ENCODE data around the gene ANGPTL2.
A peak's percentile ranks its signal among the peaks of the same experiment; 100 is the strongest.
"Not testable (repeated sequence)": the region's sequence is repeated elsewhere in the genome, so short reads cannot be mapped to it uniquely, and the experiment has no call there.

The ANGPTL2 gene

GRCh38 chr9:127122176-127123063 is at the start of gene ANGPTL2:
TSS of gene ANGPTL2 (minus strand) at chr9:127122635. CDS start at chr9:127108731, 13,904 bp downstream.
- DNase-seq = peak; percentile 98

GRCh38 chr9:127171348-127171747 is 48.9 kb upstream of the ANGPTL2 start:
- DNase-seq = not testable (repeated sequence)

DNA sequence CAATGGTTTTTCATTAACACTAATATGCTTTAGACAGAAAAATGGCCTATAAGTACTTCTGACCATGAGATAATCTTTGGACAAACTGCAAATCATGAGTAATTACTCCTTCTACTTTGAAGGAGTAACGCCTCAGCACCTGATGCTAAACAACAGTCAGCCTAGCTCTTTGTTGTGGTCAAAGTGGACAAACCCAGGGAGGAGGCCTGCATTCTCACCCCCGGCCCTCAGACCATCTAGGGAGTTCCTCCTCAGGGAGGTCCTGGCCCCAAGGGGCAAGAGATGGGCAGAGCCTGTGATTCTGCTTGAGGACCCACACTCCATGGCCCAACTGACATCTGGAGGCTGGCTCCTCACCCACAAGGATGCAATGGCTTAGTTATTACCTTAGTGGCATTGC is 48.2 kb upstream of the ANGPTL2 start:
- no peak for DNase-seq

GRCh38 chr9:127170103-127170502 is 47.7 kb upstream of the ANGPTL2 start:
- DNase-seq = no peak

GRCh38 chr9:127169575-127169883 is 47.1 kb upstream of the ANGPTL2 start:
- DNase-seq = no peak

GRCh38 chr9:127168756-127169574 is 46.5 kb upstream of the ANGPTL2 start:
- no peak for DNase-seq

GRCh38 chr9:127167560-127168326 is 45.3 kb upstream of the ANGPTL2 start:
- no peak for DNase-seq

- no peak for DNase-seq
Measured at GRCh38 chr9:127166651-127167524, 44.5 kb upstream of the ANGPTL2 start.

GRCh38 chr9:127166111-127166510 is 43.7 kb upstream of the ANGPTL2 start:
- DNase-seq = no peak

DNA sequence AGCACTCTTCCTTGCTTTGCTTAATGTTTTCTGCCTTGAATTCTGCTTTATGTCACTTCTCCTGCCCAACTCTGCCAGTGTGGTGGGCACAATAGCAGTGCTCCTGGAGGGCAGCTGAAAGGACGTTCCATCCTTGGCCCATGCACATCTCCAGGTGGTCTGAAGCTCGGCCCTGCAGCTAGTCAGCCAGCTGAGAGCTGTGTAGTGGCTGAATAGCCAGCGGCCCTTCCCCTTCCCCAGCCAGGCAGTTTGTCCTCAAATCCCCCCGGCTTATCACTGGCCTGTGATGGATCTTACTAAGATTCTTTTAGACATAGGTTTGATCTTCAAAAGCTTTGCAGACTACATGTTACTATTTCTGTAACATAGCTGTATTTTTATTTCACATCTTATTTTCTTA is 42.7 kb upstream of the ANGPTL2 start:
- peak; percentile 10 for DNase-seq

DNA sequence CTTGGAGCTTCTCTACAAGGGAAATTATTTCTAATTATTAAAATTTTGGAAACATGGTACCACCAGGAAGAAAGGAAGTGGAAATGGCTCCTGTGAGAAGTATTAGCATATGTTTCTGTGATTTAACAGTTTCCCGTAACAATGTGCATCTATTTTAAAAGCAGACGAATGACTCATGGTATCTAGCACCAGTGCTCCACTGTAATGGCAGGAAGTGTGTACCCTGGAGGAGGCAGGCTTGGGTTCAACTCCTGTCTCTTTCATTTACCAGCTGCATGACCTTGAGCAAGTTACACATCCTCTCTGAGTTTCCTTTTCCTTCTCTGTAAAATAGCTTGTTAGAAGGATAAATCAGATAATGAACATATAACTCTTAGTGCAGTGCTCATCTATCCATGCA is 41.0 kb upstream of the ANGPTL2 start:
- DNase-seq = peak; percentile 34

- peak; percentile 17 for DNase-seq
Measured at GRCh38 chr9:127162864-127163365, 40.5 kb upstream of the ANGPTL2 start.

- DNase-seq = peak; percentile 11
Measured at GRCh38 chr9:127162046-127162863, 39.8 kb upstream of the ANGPTL2 start.

DNA sequence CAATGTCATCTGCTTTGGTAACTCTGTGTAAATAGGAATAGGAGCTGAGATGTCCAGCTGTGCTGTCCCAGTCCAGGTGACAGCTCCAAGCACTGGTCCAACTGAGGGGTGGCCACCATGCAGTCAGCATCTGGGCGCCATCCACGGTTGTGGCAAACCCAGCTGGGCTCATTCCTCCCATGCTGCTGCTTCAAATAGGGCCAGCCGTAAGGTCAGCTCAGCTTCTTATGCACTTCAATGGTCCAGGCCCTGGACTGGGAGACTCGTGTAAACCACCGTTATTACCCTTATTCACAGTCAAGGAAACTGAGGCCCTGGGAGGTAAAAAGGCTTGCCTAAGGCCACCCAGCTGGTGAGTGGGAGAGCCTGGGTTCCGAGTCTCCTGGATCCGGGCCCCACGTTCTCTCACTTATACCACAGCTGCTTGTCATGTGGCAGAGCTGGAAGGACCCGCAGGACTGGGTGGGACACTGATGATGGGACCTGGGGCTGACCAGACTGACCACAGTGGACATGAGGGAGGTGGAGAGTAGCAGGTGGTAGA is 38.7 kb upstream of the ANGPTL2 start:
- peak; percentile 22 for DNase-seq

DNA sequence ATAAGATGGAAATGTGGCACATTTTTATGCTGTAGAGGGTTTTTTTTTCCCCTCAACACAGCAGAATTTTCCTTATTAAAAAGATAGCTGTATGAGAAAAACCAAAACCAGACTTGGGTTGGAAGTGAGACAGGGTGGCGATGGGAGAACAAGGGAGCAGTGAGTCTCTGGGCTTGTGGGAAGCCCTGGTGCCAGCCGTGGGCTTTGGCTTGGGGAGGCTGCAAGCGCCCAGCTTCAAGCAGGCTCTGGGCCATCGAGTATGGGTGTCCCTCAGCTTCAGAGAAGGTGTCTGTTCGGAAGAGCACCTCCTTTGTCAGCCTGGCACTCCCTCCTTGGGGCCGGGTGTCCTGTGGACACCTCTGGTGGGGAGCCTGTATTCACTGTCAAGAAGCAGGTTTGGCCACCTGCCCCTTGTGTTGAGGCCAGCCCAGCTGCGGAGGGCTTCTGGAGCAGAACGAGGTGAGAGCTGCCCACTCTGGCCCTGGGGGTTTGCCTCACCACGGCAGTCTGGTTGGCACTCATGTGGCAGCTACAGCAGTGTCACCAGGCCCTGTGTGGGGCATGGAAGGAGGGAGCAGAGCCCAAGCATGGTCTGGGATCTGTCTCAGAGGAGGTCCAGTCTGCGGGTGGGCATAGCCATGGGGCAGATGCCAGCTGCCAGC is 37.6 kb upstream of the ANGPTL2 start:
- peak; percentile 54 for DNase-seq

DNA sequence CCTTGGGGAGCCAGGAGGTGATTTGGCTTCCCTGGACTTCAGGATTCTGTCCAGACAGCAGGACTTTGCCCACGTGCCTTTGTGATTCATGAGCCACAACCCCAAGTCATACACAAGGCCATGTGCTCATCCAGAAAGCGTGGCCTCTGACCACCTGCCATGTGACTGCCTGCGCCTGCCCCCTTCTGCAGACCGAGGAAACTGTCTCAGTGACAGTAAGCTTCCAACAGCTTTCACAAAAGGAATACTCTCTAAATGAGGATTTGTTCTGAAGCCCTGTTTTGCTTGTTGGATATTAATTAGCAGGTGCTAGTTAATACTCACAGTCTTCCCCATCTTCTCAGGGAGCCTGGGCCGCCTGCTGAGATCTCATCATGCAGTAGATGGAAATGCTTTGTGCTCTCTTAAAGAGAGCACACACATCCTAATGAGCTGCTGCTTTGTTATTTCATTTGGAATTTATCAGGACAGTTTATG is 36.9 kb upstream of the ANGPTL2 start:
- DNase-seq = peak; percentile 53

- DNase-seq = no peak
Measured at GRCh38 chr9:127158786-127159324, 36.4 kb upstream of the ANGPTL2 start.

DNA sequence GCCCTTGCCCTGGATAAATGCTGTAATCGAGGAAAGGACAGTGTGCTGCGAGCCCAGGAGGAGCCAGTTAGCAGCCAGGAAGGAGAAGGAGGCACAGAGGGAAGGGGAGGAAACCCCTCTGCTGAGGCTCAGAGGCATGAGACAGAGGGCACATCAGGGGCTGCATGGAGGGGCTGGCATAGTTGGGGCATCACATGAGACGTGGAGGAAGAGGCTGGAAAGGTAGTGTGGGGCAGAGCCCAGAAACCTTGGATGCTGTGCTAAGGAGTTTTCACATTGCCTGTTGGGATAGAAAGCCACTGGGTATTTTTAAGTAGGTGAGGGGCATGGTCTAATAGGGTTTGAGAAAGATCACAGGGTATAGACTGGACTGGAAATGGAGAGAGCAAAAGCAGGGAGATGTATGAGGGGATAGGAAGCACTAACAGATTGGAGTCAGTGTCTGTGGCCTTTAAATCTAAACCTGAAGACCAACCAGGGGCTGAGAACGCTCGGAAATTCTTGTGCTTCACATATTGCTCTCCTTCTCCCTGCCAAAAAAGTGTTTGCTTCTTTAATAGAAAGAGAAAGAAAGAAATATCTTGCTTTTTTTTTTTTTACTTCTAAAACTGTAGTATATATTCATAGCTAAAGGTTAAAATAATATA is 33.0 kb upstream of the ANGPTL2 start:
- peak; percentile 11 for DNase-seq
